ENCODE data around the gene CCL18. TPM values are rescaled to one million over a fixed set of nuclear protein-coding genes. Genes with fewer than 3 reads are reported as not detected.
"Not testable (repeated sequence)": the region's sequence is repeated elsewhere in the genome, so short reads cannot be mapped to it uniquely, and the experiment has no call there.

Gene CCL18
- total RNA-seq, 1 donor from 2014 or later = not detected

DNA sequence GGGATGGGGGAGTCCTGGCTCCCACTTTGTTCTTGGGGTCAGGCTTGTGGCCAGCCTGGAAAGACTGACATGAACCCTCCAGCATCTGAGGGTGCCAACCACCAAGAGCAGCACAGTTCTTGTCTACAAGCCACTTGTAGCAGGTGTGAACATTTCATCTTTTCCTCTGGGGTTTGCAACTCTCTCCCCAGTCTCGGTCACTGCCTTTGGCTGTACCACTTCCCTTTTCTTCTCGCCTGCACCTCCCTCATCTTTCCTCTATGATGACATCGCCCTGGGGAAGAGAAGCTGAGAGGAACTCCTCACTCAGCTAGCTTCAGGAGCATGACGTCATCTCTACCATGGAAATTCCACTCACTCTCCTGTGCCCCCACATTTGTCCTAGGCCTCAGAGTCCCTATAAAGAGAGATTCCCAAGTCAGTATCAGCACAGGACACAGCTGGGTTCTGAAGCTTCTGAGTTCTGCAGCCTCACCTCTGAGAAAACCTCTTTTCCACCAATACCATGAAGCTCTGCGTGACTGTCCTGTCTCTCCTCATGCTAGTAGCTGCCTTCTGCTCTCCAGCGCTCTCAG lies 39.4 kb downstream of the CCL18 start, which contains the start of gene CCL4:
CCL4 (plus strand) TSS at position 427 of the 575 bp plus-strand sequence; CDS start at position 506, 79 bp downstream.
- DNase-seq (ENCODE audit: low read depth, low spot score) = not testable (repeated sequence)

- not testable (repeated sequence) for DNase-seq (ENCODE audit: low read depth, low spot score)
Observed at GRCh38 chr17:36104246-36104645, 40.2 kb downstream of the CCL18 start.

GRCh38 chr17:36104701-36105181 lies 40.7 kb downstream of the CCL18 start:
- DNase-seq (ENCODE audit: low read depth, low spot score) = no peak

- no peak for DNase-seq (ENCODE audit: low read depth, low spot score)
Observed at GRCh38 chr17:36105781-36106492, 41.9 kb downstream of the CCL18 start.

DNA sequence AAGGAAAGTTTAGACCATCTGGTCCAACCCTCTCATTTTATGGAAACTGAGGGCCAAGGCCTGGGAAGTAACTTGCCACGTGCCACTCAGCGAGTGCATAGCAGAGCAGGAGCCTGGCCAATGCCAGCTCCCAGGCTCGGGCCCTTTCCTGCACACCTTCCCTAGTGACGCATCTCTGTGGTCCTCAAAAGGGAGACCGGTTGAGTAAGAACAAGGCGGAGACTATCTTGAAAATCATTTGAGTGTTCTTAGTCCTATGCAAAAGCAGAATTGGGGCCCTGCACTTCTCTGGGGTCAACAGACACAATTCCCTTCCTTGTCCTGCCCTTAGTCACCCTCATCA lies 42.4 kb downstream of the CCL18 start:
- DNase-seq (ENCODE audit: low read depth, low spot score) = no peak

DNA sequence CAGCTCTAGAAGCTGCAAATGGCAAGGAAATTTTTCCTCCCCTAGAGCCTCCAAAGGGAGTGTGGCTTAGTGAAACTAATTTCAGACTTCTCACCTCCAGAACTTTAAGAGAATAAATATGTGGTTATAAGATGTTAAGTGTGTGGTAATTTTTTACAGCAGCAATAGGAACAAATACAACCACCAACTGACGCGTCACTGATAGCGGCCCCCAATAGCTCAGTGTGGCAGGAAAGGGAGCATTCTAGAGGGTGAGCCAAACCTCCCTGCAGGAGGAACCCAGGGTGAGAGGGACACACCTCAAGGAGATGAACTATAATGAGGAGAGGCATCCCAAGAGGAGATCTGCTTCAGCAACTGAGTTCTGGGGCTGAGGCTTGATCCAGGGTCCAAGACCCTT lies 43.6 kb downstream of the CCL18 start:
- DNase-seq (ENCODE audit: low read depth, low spot score) = no peak

GRCh38 chr17:36108265-36108664 lies 44.2 kb downstream of the CCL18 start:
- DNase-seq (ENCODE audit: low read depth, low spot score) = not testable (repeated sequence)

GRCh38 chr17:36111068-36111490 lies 47.0 kb downstream of the CCL18 start:
- no peak for DNase-seq (ENCODE audit: low read depth, low spot score)

- DNase-seq (ENCODE audit: low read depth, low spot score) = no peak
Observed at GRCh38 chr17:36112572-36112971, 48.5 kb downstream of the CCL18 start.

- not testable (repeated sequence) for DNase-seq (ENCODE audit: low read depth, low spot score)
Observed at GRCh38 chr17:36113131-36113530, 49.1 kb downstream of the CCL18 start.

DNA sequence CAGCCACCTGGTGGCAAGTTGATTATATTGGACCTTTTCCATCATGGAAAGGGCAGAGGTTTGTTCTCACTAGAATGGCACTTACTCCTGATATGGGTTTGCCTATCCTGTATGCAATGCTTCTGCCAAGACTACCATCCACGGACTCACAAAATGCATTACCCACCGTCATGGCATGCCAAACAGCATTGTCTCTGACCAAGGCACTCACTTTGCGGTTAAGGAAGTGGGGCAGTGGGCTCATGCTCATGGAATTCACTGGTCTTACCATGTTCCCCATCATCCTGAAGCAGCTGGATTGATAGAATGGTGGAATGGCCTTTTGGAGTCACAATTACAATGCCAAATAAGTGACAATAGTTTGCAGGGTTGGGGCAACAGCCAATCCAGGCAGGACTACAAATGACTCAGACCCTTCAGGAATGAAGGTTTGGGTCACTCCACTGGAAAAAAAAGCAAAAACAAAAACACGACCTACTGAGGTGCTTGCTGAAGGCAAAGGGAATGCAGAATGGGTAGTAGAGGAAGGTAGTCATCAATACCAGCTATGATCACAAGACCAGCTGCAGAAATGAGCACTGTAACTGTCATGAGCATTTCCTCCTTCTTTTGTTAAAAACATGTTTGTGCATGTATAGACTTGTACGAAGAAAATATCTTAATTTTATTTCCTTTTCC lies 51.0 kb downstream of the CCL18 start:
- not testable (repeated sequence) for DNase-seq (ENCODE audit: low read depth, low spot score)

- not testable (repeated sequence) for DNase-seq (ENCODE audit: low read depth, low spot score)
Observed at GRCh38 chr17:36115649-36115977, 51.5 kb downstream of the CCL18 start.

- DNase-seq (ENCODE audit: low read depth, low spot score) = no peak
Observed at GRCh38 chr17:36117505-36118382, 53.7 kb downstream of the CCL18 start.

- DNase-seq (ENCODE audit: low read depth, low spot score) = no peak
Observed at GRCh38 chr17:36118477-36119353, 54.6 kb downstream of the CCL18 start.

- DNase-seq (ENCODE audit: low read depth, low spot score) = no peak
Observed at GRCh38 chr17:36120221-36120620, 56.1 kb downstream of the CCL18 start.

- DNase-seq (ENCODE audit: low read depth, low spot score) = not testable (repeated sequence)
Observed at GRCh38 chr17:36121099-36121498, 57.0 kb downstream of the CCL18 start.
